ENCODE data around the gene SH3PXD2B. TPM values are rescaled to one million over a fixed set of nuclear protein-coding genes. Genes with fewer than 3 reads are reported as not detected.

SH3PXD2B gene
- total and polyA plus RNA-seq, 10 of the 15 experiments (the other 5 are each of a cell fraction or from before 2014, with no cell fraction given), result 0.05 to 1.6 (median 0.57) TPM

DNA sequence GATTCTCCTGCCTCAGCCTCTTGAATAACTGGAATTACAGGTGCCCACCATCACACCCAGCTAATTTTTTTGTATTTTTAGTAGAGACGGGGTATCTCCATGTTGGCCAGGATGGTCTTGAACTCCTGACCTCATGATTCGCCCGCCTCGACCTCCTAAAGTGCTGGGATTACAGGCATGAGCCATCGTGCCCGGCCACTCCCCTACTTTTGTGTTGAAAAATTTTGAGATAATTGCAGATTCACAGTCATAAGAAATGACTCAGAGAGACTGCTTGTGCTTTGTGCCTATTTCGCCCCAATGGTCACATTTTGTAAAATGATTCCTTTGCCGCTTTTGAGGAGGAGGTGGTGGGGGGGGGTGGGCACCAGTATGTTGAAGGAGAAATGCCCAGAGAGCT is 48.1 kb upstream of the SH3PXD2B start:
- SMC1A ChIA-PET (ENCODE audit: uncharacterized antibody, unreplicated experiment), result no interaction called here
- intact Hi-C loops (cut with micrococcal nuclease; ENCODE audit: unreplicated experiment), result no loop called here
- WGBS (ENCODE audit: insufficient coverage, insufficient replicate concordance, low lambda C conversion rate, missing lambda C conversion rate), result 65% methylated on average over 8 of the region's 8 CpGs

DNA sequence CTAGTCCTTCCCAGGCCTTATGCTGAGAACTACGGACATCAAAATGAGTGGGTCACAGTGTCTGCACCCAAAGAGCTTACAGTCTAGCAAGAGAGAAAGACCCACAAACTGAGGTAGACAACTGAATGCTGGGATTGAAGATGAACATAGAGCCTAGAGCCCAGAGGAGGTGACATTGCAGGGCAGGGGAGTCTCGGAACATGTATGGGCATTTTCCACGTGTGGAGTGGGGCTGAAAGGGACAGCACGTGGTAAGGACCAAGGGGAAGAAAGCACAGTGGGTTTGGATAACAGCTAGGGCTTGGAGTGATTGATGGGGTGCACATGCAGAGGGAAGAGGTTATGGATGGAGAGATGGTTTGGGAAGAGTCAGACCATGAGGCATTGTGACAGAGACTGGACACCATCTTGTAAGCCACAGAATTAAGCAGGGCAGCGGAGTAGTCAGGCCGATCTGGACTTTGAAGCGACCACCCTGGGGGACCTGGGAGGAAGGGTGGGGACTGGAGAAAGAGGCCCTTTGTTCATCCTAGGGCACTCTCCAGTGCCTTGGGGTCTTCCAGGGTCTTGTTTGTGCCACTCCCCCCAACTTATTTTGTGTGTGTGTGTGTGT is 47.5 kb upstream of the SH3PXD2B start:
- DNase-seq (ENCODE audit: low read depth, low spot score) (no peak), FAIRE-seq (no peak), ATAC-seq (no peak)
- WGBS (ENCODE audit: insufficient coverage, insufficient replicate concordance, low lambda C conversion rate, missing lambda C conversion rate), result 20% methylated on average over 7 of the region's 7 CpGs
- ChIA-PET POLR2A (no interaction called here), SMC1A (ENCODE audit: uncharacterized antibody, unreplicated experiment) (no interaction called here), CTCF (no interaction called here), RAD21 (ENCODE audit: unreplicated experiment) (no interaction called here)
- Histone ChIP-seq H3K9me3 (replicated peaks; ENCODE audit: control insufficient read depth, insufficient read depth, low read length) (no peaks in the 10 kb centered on the region), H3K9ac (ENCODE audit: control insufficient read depth, insufficient read depth, low read length) (no peak overlapping the region), H4K20me1 (ENCODE audit: control insufficient read depth, insufficient read depth) (no peaks in the 10 kb centered on the region), H3K79me2 (ENCODE audit: control insufficient read depth, insufficient read depth, low read length) (no peaks in the 10 kb centered on the region), H3K4me3 (no peak overlapping the region), H3K4me2 (ENCODE audit: control insufficient read depth, insufficient read depth) (no peak overlapping the region), H3K27me3 (replicated peaks in 1 of 2; ENCODE audit: control insufficient read depth in 2 of 2, insufficient read depth in 2 of 2, low read length in 1 of 2) (peaks cover 2 to 5% of the 10 kb centered on the region in 2 experiments; a peak in 2 of 4 replicates), H3K4me1 (ENCODE audit: control insufficient read depth, insufficient read depth, low read length) (no peaks in the 10 kb centered on the region), H2AFZ (ENCODE audit: control insufficient read depth, low read depth, low read length) (no peak overlapping the region), H3K27ac (ENCODE audit: control insufficient read depth, insufficient read depth) (no peak overlapping the region), H3K36me3 (ENCODE audit: control insufficient read depth in 2 of 2, insufficient read depth in 2 of 2, low read length in 1 of 2) (no peaks in the 10 kb centered on the region)
- in situ Hi-C loops (cut with MboI) (no loop called here), intact Hi-C loops (cut with micrococcal nuclease; ENCODE audit: unreplicated experiment) (no loop called here)
- no peak for TF ChIP-seq BCL11A (IDR thresholded peaks at IDR 0.05; ENCODE audit: low read depth, low read length)
- no TSS peak for BruUV-seq (replicated peaks)

More for the DNA sequence above, 48.1 kb upstream of the SH3PXD2B start:
- POLR2A ChIA-PET, result no interaction called here
- no peaks in the 10 kb centered on the region for H3K79me2 ChIP-seq (ENCODE audit: control insufficient read depth, insufficient read depth, low read length)
- no peaks in the 10 kb centered on the region for H3K9me3 ChIP-seq (replicated peaks; ENCODE audit: control insufficient read depth, insufficient read depth, low read length)
- RAD21 ChIA-PET (ENCODE audit: unreplicated experiment), result no interaction called here
- FAIRE-seq (no peak), DNase-seq (ENCODE audit: low read depth, low spot score) (no peak), ATAC-seq (no peak)
- no peaks in the 10 kb centered on the region for H3K4me1 ChIP-seq (ENCODE audit: control insufficient read depth, insufficient read depth, low read length)
- H2AFZ ChIP-seq (ENCODE audit: control insufficient read depth, low read depth, low read length), result no peak overlapping the region
- no peak overlapping the region for H3K27ac ChIP-seq (ENCODE audit: control insufficient read depth, insufficient read depth)
- in situ Hi-C loops (cut with MboI), result no loop called here
- CTCF ChIA-PET, result interaction anchor here (0.6 kb wide), 1 partner anchor 121 kb away, joined by 3 read pairs; no protein-coding TSS in a partner anchor
- TF ChIP-seq CHD1 (IDR thresholded peaks at IDR 0.05; ENCODE audit: low read depth, low read length) (no peak), MYC (IDR thresholded peaks at IDR 0.05; ENCODE audit: insufficient read depth, insufficient read length, insufficient replicate concordance, low read length, severe bottlenecking) (no peak)
- no peaks in the 10 kb centered on the region for H4K20me1 ChIP-seq (ENCODE audit: control insufficient read depth, insufficient read depth)
- no peak overlapping the region for H3K4me3 ChIP-seq
- no peaks in the 10 kb centered on the region for H3K36me3 ChIP-seq (ENCODE audit: control insufficient read depth in 2 of 2, insufficient read depth in 2 of 2, low read length in 1 of 2)
- H3K9ac ChIP-seq (ENCODE audit: control insufficient read depth, insufficient read depth, low read length), result no peak overlapping the region
- peaks cover 2 to 3% of the 10 kb centered on the region in 2 experiments; a peak in 2 of 4 replicates for H3K27me3 ChIP-seq (replicated peaks in 1 of 2; ENCODE audit: control insufficient read depth in 2 of 2, insufficient read depth in 2 of 2, low read length in 1 of 2)
- BruUV-seq (replicated peaks), result no TSS peak
- H3K4me2 ChIP-seq (ENCODE audit: control insufficient read depth, insufficient read depth), result no peak overlapping the region

Measured in GM12878 (cell line).